ENCODE measurements around the gene PRR7.
A peak's percentile ranks its signal among the peaks of the same experiment; 100 is the strongest.

PRR7 gene

DNA sequence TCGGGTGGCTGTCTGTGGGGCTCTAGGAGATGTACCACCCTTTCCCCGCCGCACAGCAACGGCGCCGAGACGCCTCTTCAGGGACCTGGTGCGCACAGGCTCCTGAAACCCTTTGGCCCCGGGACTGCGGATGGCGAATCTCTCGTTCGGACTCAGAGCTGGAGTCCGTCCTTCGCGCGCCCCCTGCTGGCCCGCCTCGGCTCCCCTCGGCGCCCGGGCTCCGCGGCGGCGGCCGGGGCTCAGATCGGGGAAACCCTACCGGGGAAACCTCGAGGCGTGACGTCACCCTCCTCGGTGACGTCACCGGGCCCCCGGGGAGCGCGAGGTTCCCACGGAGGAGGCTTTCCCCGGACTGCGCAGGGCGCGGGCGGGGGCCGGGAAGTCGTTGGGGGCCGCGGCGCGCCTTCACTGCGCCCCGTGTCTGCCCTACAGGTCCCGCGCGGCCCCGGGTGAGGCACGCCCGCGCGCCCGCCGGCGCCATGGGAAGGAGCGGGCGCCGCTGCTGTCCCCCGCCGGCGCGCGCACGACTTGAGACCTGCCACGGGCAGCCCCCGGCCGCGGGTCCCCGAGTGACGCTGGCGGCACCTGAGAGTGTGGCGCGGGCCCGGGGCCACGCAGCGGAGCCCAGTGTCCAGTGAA is 7.9 kb downstream of the PRR7 start:
- DNase-seq = peak; percentile 89

DNA sequence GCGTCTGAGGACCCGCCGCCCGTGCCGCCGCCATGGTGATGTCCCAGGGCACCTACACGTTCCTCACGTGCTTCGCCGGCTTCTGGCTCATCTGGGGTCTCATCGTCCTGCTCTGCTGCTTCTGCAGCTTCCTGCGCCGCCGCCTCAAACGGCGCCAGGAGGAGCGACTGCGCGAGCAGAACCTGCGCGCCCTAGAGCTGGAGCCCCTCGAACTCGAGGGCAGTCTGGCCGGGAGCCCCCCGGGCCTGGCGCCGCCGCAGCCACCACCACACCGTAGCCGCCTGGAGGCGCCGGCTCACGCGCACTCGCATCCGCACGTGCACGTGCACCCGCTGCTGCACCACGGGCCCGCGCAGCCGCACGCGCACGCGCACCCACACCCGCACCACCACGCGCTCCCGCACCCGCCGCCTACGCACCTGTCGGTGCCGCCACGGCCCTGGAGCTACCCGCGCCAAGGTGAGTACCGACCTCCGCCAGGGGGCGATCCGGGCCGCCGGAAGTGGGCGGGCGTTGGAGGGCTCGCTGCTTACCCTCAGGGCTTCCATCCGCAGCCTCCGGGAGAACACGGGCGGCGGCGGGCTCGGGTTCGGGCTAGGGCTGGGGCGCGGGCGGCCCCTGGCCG is 8.5 kb downstream of the PRR7 start:
- peak; percentile 44 for DNase-seq

DNA sequence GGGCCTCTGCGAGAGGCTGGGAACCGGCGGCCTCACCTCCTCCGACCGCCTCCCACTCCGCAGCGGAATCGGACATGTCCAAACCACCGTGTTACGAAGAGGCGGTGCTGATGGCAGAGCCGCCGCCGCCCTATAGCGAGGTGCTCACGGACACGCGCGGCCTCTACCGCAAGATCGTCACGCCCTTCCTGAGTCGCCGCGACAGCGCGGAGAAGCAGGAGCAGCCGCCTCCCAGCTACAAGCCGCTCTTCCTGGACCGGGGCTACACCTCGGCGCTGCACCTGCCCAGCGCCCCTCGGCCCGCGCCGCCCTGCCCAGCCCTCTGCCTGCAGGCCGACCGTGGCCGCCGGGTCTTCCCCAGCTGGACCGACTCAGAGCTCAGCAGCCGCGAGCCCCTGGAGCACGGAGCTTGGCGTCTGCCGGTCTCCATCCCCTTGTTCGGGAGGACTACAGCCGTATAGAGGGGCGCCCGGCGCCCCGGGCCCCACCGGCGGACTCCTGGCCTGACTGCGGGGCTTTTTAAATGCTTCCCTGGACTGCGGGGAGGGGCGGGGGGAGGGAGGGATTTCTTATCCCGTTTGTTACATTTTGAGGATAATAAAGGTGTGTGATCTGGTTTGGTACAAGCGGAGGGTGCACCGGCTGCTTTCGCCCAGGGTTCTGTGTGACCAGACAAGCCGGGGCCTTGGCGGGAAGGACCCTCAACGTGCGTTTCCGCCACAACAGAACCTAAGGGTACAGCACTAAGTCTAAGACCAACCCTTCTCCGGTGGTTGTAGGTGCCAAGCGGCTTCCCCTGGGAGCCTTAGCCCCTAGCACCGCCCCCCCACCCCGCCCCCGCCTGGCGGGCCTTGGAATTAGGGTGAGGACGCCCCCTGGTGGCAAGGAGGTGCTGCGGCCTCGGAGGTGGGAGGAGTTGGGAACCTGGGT is 9.3 kb downstream of the PRR7 start:
- DNase-seq = peak; percentile 85

DNA sequence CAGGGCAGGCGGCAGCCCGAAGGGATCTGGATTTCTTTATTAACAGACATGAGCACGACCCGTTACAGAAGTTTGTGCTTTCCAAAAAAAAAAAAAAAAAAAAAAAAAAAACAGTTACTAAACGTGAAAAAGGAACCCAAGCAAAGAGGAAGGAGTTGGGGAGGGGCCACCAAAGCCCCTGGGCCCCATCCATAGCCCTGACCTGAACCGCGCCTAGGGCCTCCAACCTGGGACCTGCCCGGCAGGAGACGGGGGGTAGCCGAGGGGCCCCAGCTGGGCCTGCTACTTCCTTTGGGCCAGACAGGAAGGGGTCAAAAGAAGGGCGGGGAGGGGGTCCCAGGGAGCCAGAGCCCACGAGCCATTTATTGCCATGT is 10.0 kb downstream of the PRR7 start:
- no peak for DNase-seq

DNA sequence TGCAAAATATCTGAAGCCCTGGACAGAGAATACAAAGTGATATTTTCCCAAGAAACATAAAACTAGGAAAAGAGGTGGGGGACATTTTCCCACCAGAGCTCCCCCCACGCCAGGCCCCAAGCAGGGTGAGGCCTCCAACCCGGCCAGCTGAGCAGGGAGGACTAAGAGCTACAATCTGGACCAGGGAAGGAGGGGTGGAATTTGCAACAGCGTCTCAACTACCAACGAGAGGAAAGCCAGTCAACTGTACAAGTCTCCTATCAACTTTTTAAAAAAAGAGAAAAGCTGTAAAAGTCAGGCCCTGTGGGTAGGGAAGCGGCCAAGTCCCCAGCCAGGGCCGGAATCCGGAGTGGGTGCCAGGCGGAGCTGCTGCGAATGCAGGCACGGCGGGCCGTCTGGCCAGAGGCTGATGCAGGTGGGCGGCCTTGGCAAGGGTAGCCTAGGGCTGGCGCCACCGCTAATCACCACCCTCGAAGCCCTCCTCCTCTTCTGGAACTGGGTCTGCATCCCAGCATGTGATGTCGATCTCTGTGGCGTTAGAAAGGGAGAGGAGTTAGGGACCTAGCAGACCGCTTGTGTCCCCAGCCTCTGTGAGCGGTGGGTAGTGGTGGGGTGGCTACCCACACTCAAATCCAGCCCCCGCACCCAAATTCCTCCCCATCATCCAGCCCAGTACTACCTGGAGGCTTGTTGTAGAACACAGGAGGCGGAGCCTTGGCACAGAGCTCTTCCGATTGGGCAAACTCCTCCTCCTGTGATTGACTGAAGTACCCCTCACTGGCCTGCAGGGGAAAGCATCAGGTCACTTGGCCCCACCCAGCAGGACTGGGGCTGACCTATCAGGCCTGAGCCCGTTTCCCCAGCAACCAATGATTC is 10.6 kb downstream of the PRR7 start:
- peak; percentile 78 for DNase-seq

DNA sequence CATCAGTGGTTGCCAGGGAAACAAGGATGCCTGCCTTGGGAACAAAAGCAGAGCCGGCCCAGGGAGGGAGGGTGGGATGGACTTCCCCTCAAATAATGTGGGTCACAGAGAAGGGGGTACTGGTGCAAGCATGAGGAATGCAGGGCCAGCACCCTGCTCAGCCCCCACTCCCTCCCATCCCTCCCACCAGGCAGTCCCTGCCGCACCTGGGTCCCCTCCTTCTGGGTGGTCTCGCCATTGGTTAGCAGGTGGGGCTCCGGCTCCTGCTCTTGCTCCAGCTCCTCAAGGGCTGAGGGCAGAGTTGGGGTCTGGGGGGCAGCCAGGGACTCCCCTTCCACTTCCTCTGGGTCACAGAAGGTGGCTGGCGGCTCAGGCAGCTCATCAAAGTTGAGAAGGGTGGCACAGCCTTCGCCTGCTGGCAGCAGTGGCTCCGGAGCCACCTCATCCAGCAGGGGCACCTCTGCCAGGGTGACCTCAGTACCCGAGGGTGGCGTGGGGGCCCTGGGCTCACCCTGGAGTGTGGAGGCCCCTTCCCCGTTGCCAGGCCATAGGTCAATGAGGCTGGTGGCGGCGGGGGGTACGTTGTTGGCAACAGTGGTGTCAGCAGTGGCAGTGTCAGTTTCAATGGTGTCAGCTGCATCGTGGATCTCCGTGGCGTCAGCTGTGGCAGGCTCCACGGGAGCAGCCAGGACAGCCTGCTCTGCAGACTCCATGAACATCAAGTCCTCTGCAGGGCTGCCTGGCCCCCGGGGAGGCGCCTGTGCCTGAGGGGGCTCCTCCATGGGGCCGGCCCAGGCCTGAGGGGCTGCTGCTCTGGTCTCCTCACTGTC is 11.5 kb downstream of the PRR7 start:
- DNase-seq = no peak

DNA sequence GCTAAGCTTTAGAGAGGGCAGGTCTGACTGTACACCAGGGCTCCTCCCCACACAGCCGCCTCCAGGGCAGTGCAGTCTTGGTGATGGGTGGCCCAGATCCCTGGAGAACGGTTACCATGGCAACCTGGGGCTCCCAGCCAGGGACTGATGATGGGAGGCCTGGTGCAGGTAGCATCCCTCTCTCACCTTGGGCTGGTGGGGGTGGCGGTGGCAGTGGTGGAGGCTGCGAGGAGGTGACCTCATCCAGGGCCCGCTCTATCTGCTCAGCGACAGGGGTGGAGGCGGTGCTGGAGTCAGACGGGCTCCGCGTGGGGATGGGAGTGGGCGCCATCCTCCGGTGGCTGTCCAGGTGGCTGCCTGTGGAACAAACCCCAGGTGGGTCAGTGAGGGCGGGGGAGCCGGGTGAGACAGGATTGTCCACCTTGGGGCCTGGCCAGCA is 12.3 kb downstream of the PRR7 start:
- DNase-seq = no peak

DNA sequence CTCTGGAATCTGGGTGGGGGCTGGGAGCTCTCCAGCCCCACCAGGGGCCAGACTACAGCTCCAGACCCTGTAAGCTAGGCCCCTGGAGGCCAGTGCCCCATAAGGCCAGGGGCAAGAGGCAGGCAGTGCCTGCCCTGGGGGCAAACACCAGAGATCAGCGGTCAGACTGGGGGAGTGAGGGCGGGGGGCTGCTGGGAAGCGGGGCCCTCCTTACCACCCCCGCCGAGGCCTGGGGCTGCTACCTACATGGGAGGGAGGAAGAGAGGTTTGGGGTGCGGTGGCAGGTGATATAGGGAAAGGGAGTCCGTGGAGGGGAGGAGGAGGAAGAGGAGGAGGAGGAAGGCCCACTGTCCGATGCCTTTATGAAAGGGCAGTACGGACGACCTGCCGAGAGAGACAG is 12.7 kb downstream of the PRR7 start:
- no peak for DNase-seq

DNA sequence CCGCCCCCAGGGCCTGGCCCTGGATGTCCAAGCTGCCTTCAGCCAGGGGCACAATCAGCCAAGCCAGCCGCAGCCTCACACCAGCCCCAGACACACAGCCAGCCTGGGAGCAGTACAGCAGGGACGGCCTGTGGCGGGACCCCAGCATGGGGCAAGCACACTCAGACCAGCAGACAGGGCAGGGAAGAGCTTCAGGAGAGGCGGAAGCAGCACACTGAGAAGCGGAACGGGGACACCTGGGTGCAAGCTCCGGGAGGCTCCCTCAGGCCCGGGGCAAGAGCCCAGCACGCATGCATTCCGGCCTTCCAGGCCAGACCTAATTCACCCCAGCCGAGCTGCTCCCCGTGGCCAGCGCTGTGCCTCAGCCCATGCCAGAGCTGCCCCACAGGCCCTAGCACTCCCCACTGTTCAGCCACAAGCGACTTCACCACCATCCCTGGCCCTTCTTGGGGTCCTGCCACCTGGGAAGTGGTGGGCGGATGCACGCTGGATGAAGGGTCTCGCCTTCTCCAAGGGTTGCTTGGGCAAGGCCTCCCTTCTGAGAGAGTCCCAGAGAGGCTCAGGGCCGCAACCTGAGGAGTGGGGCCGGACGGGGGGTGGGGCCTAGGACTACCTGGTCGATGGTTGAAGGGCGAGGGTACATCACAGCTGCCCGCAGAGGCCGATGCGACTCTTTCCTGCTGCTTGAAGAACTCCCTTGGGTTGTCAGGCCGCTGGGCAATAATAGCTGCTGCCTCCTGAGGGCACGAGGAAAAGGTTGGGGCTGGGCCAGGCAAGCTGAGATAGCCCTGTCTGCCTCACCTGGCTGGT is 13.4 kb downstream of the PRR7 start:
- no peak for DNase-seq

DNA sequence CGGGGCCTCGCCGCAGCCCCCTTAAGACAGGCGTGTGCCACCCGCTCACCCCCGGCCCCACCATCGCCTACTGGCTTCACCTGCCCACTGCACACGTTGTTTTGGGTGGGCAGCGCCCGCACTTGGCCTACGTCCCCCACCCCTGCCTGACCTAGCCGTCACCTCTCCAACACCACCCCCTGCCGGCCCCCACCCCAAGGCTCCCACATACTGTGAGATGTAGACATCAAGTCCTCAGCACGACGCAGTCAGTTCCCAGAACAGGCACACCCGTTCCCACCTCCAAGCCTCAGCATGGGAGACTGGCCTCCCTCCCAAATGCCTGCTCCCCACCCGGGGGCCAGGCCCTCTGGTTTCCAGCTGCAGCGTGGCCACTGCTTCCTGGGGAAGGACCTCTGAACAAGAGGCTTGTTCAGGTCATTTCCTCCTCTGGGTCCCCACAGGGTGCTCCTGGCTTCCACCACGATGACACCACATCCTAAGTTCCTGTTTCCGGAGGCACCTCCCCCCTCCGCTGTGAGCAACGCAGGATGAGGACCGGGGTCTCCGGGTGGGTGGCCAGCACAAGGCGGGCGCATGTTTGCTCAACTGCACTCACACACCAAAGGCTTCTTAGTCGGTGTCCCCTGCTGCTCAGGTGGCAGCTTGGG is 15.5 kb downstream of the PRR7 start:
- no peak for DNase-seq

DNA sequence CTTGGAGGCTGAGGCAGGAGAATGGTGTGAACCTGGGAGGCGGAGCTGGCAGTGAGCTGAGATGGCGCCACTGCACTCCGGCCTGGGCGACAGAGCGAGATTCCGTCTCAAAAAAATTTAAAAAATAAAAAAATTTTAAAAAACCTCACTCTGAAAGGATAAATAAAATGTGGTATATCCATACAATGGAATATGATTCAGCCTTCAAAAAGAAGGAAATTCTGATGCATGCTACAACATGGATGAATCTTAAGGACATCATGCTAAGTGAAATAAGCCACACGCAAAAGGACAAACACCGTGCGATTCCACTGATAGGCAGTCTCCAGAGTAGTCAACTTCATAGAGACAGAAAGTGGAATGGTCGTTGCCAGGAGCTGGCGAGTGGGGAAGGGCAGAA is 18.4 kb downstream of the PRR7 start:
- DNase-seq = no peak

DNA sequence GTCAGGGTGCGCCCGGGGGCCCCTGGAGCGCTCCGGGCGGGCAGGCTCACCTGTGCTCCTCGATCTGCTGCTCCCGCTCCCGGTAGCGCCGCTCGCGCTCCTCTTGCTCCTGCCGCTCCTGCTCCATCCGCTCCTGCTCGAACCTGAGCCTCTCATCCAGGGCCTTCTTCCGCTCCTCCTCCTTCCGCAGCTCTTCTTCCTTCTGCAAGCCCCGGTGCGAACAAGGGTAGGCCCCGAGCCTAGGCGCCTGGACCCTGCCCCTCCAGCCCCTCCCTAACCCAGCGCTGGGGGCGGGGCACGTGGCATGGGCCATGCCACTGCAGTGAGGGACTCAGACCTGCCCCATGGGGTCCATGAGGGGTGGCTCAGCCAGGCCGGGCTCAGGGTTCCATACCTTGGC is 20.2 kb downstream of the PRR7 start:
- no peak for DNase-seq

DNA sequence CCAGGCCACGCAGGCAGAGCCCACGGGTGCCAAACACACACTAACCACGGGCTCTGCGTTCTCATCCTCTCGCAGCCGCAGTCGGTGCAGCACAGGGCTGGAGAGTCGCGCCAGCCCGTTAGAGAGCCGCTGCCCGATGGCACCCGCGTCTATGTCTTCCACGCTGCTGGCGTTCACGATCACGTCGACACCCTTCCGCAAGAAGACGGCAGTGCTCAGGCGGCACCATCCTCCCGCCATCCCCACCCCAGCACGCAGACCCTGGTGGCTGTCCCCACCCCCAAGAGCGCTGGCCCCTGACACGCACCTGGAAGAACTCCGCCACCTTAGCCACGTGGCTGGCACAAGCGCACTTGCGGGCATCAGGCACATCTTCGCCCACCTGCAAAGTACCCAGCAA is 20.8 kb downstream of the PRR7 start:
- no peak for DNase-seq

DNA sequence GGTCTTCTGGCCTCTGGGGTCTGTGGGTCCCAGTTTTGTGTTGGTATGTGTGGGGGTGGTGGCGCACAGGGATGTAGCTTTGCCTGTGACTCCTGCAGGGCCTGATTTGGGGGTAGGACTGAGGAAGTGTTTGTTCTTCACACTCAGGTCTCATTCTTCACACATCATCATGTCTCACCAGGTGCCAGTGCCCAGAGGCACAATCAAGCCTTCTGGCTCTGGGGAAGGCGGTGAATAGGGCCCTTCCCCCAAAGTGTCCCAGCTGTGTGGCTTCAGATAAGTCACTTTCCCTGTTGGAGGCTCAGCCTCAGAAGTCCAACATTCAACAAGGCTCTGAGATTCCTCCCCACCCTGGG is 21.7 kb downstream of the PRR7 start:
- DNase-seq = no peak

DNA sequence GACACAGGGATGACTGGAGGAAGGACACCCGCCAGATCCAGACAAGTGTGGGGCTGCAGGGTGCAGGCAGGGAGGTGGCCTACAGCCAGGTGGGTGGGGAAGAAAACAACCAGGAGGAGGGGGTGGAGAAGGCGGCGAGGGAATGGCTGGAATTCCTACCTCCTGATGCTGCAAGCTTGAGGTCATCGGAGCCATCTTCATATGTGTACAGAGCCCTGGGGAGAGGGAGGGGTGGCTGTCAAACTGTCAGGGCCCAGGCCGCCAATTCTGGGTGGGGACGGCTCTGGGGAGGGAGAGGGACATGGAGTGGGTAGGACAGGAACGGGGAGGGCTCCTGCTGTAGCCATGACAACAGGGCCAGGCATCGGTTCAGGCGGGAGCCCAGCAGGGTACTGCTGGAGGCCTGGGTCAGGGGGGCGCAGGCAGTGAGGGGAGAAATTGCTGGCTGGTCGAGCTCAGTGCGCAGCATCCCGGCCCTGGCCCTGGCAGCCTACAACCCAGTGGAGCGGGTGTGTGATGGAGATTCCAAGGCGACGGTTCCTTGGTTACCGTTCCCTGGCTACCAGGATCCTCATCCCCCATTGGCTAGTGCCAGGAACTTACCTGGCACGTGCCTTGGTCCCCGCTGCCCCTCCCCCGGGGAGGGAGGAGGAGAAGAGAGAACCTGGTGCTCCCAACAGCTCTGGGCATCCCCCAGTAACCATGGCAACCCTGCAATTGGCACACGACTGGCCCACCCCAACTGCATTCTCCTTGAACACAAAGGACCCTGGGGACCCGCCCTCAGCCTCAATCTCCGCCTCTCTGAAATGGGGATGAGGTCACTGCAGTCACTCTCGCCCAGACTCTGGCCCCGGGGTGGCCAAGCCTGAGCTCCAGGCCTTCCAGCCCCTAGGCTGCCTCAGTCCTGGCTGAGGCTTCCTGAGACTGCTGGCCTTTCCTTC is 22.3 kb downstream of the PRR7 start:
- peak; percentile 19 for DNase-seq

DNA sequence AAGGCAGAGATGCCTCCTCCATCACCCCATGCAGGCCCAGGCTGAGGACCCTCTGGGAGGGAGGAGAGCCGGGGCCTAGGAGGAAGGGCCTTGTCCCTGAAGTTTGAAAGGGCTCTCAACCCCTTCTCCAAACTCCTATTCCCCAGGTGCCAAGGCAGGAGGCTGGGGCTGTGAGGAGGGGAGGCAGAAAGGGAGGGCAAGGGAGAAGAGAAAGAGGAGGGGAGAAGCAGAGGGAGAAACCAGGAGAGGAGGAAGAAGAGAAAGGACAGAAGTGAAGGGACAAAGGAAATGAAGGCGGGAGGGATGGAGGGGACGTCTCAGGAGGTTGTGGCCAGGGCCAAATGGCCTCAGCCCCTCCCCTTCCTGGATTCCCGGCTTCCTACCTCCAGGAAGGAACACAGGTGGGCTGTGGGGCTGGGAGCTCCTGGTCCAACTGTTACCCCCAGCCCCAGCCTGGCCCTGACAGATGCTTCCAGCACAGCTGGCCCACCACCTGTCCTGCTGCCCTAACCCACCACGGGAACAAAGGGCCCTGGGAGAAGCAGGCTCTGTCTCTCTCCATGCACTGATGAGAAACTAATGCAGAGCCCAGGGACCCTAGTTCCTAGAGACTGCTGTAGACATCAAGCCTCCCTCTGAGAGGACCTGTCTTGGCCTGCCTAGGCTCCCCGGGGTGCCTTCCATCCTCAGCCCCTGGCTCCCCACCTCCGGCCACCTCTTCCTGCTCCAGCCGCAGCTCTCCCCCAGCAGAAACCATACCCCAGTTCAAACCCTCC is 23.3 kb downstream of the PRR7 start:
- no peak for DNase-seq

DNA sequence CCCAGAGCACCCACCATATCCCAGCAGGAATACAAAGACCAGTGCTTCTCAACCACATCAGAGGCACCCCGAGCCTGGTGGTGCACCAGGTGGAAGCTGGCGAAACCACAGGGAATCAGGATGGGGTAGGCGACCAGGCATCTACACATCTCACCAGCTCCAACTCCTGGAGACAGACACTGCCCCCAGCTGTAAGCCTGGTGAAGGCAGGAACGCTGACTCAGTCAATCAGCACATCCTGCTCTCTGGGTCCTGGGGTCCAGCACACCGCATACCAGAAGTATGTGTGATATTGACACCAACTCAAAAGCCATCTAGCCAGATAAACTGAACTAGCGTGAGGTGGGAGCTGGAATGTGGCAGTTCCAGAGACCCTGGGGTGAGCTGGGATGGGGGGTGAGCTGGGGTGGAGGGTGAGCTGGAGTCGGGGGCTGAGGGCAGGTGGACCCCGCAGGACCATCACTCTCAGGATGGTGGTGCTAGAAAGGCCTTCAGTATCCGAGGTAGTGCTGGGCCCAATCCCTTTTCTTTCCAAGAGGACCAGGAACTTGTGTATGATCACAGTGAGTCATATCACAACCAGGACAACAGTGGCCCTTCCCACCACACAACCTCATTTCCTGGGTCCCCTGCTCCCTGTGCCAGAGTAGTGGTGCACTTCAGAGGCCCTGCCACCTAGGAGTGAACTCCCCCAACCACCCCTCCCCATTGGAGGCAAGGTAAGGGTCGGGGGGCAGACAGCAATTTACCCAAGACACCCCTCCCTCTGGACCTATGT is 24.3 kb downstream of the PRR7 start:
- no peak for DNase-seq

Measured in midbrain (tissue), 1 donor.